K562 treated with DMSO at 1 percent for 12 hours (cell line): Measurements from ENCODE around the gene TERF2IP. TPM values are rescaled to one million over a fixed set of nuclear protein-coding genes. Genes with fewer than 3 reads are reported as not detected.

Source experiments
- total RNA-seq: library from RNA; unstranded; fragments of 300-600 nt; gene quantifications from 2 replicates; pipeline ENCODE4 v1.2.3, GENCODE V29; 2022; ENCODE audit not compliant: insufficient read depth

Gene TERF2IP
- total RNA-seq, result 82.3 and 95.0 TPM in 2 replicates

GRCh38 chr16:75647492-75648264 is at the start of gene TERF2IP, which contains the start of gene KARS1:
TSS of gene TERF2IP (plus strand) at chr16:75647773. CDS start at chr16:75647883, 110 bp downstream.
TSS of gene KARS1 (minus strand) at chr16:75647665. CDS start at chr16:75647639, 26 bp downstream.

GRCh38 chr16:75622761-75623605 is 24.6 kb upstream of the TERF2IP start, which contains the start of gene ADAT1:
TSS of gene ADAT1 (minus strand) at chr16:75623281. CDS start at chr16:75620799, 2,482 bp downstream.

GRCh38 chr16:75676909-75677308 is 29.3 kb downstream of the TERF2IP start, which contains the start of gene CPHXL2:
TSS of gene CPHXL2 (minus strand) at chr16:75677009. CDS start at chr16:75676999, 10 bp downstream.

GRCh38 chr16:75701361-75701760 is 53.8 kb downstream of the TERF2IP start, which contains the start of gene DUXB:
TSS of gene DUXB (minus strand) at chr16:75701461. CDS start at chr16:75701418, 43 bp downstream.

Other genes with a start within 250 kb of the TERF2IP start
- gene CFDP1, start 214.3 kb upstream of the TERF2IP start, total RNA-seq, result 23.5 and 31.3 TPM in 2 replicates
- 16.0 and 28.5 TPM in 2 replicates for gene TMEM170A, start 183.1 kb upstream of the TERF2IP start, total RNA-seq
- not detected in 2 replicates for gene CHST6, start 152.3 kb upstream of the TERF2IP start, total RNA-seq
- not detected in 2 replicates for gene CHST5, start 111.7 kb upstream of the TERF2IP start, total RNA-seq
- gene TMEM231, start 91.5 kb upstream of the TERF2IP start, total RNA-seq, result 4.5 and 8.5 TPM in 2 replicates
- 170 and 201 TPM in 2 replicates for gene GABARAPL2, start 81.4 kb upstream of the TERF2IP start, total RNA-seq
- 6.3 and 27.2 TPM in 2 replicates for gene ADAT1, start 24.5 kb upstream of the TERF2IP start, total RNA-seq
- 104 and 147 TPM in 2 replicates for gene KARS1, start 108 bp upstream of the TERF2IP start, total RNA-seq
- not detected in 2 replicates for gene CPHXL2, start 29.2 kb downstream of the TERF2IP start, total RNA-seq
- not detected in 2 replicates for gene DUXB, start 53.7 kb downstream of the TERF2IP start, total RNA-seq
- gene CPHXL, start 78.7 kb downstream of the TERF2IP start, total RNA-seq, result not detected in 2 replicates